ENCODE measurements around the gene RAB4B. TPM values are rescaled to one million over a fixed set of nuclear protein-coding genes. Genes with fewer than 3 reads are reported as not detected.
"Not testable (repeated sequence)": the region's sequence is repeated elsewhere in the genome, so short reads cannot be mapped to it uniquely, and the experiment has no call there.

RAB4B gene
- polyA plus RNA-seq, 4 donors = 11.2 to 13.7 (median 12.0) TPM

DNA sequence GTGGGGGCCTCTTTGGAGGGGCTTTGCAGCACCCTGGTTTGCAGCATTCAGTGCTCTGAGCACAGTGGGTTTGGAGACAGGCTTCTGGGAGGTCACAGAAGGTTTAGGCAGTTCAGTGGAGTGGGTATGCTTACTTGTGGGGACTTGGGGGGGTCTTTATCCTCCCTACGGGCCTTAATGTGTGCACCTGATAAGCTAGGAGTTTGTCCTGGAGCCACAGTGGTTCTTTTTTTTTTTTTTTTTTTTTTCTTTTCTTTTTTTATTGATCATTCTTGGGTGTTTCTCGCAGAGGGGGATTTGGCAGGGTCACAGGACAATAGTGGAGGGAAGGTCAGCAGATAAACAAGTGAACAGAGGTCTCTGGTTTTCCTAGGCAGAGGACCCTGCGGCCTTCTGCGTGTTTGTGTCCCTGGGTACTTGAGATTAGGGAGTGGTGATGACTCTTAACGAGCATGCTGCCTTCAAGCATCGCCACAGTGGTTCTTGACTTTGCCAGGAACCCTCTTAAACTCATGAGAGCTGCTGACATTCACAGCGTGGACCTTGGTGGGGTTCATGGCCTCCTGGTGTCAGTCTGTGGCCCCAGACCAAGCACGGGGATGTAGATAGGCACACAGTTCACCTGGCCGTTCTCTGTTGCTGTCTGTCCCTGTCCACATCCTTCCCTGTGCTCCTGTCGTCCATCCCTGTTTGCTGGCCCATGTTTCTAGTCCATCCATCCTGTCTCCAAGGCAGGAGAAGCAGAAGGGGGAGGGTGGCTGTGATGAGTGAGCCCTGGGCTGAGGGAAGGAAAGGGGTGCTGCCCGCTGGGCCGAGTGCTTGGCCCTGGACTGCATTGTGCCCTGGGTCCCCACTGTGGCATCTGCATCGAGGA, 23.6 kb downstream of the RAB4B start:
- no peak for DNase-seq (ENCODE audit: low read depth in 4 of 4, low spot score in 2 of 4)

DNA sequence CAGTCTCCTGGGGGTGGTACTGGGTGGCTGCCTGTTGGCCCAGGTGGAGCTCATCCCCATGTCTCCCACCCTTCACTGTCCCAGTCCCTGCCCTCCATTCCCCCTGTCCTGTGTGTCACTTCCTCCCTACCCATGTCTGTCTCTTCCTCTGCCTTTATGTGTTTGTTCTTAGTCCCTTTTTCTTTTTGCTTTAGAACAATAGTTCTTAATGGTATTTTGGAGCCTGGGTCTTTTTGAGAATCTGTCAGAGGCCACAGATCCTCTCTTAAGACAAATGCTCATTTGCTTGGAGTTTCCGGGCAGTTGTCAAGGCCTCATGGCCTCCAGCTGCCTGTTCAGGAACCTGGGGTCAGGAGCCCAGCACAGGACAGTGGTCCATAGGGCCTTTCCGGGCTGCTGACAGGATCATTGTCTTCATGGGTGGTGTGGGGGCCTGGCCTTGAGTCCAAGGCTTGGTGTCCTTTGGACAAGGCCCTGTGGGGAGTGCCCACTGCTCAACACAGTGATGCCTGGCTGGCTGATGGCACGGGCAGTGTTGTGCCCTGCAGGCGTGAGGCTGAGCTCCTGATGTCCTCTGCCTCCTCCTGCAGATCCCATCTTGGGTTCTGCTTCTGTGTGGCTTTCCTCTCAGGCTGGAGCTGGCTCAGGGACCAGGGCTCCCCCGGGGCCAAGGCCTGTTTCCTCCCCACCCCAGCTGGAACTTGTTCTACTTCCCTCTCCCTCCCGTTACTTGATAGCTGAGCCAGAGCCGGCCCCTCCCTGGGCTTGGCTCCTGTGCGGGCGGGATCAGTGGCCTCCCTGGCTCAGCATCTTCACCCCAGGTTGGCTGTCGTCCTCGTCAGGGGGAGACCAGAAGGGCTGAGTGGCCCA, 24.5 kb downstream of the RAB4B start:
- no peak for DNase-seq (ENCODE audit: low read depth in 4 of 4, low spot score in 2 of 4)

DNA sequence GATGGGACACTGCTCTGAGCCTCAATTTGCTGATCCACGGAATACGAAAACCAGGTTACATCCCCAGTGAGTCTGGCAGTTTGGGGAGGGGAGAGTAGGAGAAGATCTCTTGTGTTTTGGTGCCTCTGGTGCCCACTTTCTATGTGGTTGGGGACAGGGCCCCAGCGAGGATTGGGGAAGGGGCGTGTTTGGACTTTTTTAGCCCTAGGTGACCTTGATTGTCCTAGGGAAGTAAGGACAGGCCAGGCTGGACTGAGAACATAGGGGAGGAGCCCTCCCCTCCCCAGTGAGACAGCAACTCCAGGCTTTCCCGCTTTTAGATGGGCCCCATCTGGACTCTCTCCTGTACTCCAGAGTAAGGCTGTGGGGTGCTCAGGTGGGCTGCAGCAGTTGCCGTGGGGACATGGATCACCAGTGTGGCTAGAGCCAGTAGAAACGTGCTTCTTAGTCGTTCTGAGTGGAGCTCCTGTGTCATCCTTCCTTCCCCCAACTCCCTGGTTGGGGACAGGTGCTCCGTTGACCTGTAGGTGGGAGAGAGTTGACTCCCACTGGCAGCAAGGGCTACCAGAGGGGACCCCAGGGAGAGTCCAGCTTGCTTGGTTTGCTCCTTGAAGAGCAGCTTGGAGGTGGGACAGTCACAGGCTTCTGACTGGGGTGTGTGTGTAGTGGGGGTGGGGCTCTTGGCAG, 25.3 kb downstream of the RAB4B start:
- DNase-seq (ENCODE audit: low read depth in 4 of 4, low spot score in 2 of 4) = no peak

DNA sequence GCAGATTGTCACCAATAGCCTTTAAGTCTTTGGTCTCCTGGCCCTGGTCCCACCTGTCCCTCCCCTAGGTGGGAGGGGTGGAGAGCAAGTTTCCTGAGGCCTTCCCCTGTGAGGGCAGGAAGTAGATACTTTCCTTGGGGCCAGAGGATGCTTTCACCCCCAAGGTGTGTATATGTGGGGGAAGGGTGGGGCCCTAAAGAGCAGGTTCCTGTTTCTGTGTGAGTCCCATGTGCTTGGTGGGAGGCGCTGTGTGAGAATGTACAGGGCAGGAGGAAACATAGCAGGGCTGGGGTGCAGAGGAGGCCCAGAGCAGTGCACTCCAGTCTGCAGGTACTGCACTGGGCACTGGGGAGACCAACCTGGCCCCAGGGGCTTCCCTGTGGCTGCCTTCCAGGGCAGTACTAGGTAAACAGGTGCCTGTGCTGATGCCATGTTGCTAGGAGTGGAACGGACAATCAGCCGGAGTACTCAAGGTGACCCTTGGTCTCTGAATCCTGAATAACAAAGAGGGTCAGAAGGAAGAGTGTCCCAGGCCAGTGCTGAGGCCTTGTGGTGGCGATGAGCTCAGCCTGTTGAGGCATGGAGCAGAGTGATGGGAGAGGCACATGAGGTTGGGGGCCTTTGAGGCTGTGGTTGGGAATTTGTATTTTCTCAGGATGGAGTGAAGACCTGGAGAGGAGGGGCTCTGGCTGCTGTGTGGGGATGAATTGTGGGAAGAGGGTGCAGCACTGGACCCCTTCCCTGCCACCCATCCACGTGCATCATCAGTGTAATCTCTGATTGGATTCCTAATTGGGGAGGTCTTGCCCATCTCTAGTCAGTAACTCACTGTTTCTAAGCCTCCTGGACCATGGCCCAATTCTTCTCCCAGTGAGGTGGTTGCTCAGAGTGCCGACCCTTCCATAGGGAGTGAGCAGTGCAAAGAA, 26.1 kb downstream of the RAB4B start:
- no peak for DNase-seq (ENCODE audit: low read depth in 4 of 4, low spot score in 2 of 4)

DNA sequence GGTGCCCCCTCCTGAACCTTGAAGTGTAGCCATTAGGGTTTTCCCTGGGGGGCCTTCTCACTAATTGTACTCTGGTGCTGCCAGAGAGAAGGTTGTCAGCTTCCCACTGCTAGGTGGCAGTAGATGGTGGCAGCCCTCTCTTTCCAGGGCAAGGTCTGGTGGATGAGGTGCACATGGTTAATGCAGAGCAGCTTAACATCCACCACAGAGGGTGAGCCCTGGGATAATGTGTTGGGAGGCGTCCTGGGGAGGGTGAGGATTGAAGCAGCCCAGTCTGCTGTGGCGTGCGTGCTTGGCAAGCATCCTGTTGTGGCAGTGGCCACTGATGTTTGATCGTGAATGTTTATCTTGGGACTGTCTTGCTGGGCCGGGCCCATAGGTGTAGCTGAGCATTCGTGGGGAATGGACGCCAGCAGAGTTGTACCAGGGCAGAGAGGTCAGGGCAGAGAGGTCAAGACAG, 26.8 kb downstream of the RAB4B start:
- no peak for DNase-seq (ENCODE audit: low read depth in 4 of 4, low spot score in 2 of 4)

DNA sequence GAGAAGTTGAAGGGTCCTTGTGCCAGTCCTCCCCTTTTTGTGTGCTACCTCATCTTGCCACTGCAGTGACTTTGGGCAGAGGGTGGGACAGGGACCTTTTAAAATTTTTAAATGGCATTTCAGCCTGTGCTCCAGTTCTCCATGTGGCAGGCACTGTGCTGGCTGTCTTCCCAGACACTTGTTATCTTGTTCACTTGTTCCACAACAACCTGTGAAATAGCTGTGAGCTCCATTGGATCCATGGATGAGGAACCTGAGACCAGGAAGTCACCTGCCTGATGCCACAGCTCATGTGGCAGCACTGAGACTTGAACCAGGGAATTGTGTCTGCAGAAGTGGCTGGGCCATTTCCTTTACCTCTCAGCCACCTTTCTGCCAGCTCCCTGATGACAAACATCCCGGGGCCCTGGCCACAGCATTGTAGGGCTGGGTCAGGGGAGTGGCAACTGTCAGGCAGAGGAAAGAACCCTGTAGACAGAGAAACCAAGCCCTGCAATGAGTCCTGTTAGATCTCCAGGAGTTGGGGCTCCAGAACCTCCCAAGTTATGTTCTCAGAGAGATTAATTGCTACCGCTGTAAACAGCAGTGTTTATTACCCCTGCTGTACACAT, 27.3 kb downstream of the RAB4B start:
- no peak for DNase-seq (ENCODE audit: low read depth in 4 of 4, low spot score in 2 of 4)

DNA sequence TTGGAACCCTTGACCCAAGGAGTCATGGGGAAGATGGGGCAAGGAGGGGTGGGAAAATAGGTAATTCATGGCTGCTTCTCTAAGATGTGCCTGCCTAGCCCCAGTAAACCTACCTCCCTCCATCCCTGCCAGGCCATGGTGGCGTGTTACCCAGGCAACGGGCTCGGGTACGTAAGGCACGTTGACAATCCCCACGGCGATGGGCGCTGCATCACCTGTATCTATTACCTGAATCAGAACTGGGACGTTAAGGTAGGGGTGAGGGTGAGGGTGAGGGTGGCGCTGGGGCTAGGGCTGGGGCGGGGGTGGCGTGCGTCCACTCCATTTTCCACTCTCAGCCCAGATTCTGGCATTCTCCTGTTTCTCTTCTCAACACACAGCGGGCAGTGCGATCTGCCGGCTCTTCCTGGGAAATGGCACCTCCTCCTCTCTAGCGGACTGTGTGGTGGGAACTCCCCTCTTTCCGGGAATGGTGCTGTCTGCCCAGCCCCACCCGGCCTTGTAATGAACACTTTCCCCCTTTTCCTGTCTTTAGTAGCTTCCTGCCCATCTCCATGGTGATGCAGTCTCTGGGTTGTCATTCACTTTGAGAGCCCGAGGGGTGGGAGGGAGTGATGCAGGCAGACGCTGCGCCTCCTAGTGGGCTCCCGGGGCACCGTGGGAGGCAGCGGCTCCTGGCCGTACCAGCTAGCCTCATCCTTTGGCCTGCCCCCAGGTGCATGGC, 28.5 kb downstream of the RAB4B start:
- DNase-seq (ENCODE audit: low read depth in 4 of 4, low spot score in 2 of 4) = peak in 3 of 4 donors; percentile 75 to 90 (median 82)

DNA sequence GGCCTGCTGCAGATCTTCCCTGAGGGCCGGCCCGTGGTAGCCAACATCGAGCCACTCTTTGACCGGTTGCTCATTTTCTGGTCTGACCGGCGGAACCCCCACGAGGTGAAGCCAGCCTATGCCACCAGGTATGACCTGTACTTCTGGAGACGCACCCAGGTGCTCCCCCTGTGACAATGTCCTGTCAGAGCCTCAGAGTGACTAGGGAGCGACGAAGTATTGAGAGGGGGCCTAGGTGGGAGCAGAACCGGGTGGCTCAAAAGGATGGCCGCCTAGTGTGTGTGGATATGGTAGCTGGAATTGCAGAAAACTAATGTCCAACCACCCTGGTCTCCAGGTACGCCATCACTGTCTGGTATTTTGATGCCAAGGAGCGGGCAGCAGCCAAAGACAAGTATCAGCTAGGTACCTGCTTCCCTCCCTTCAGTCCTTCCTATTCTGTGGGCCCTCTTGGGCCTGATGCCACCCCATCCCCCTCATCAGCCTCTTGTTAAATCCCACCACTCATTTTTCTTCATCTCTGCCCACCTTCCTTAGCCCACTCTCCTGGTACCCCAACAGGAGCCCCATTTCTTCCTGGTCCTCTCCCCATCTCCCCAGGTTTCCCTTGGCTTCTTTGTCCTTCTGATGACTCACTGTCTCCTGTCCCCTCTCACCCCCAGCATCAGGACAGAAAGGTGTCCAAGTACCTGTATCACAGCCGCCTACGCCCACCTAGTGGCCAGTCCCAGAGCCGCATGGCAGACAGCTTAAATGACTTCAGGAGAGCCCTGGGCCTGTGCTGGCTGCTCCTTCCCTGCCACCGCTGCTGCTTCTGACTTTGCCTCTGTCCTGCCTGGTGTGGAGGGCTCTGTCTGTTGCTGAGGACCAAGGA, 29.3 kb downstream of the RAB4B start:
- no peak for DNase-seq (ENCODE audit: low read depth in 4 of 4, low spot score in 2 of 4)

DNA sequence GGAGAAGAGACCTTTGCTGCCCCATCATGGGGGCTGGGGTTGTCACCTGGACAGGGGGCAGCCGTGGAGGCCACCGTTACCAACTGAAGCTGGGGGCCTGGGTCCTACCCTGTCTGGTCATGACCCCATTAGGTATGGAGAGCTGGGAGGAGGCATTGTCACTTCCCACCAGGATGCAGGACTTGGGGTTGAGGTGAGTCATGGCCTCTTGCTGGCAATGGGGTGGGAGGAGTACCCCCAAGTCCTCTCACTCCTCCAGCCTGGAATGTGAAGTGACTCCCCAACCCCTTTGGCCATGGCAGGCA, 29.9 kb downstream of the RAB4B start:
- no peak for DNase-seq (ENCODE audit: low read depth in 4 of 4, low spot score in 2 of 4)

DNA sequence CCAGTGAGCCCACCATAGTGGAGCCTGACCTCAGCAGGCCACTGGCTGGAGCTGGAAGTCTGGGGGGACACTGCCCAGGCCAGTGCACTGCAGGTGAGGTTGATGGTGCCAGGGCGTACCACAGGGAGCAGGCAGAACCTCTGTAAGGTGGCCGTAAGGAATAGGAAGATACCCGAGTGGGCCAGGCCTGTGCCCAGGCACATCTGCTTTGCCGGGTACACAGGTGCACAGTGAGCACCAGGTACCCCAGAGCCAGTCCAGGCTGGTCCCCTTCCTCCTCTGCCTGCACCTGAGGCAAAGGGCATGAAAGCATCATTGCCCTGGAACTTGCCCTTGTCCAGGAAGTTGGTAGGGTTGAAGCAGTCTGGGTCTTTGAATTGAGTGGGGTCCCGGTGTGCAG, 30.4 kb downstream of the RAB4B start:
- DNase-seq (ENCODE audit: low read depth in 4 of 4, low spot score in 2 of 4) = no peak

DNA sequence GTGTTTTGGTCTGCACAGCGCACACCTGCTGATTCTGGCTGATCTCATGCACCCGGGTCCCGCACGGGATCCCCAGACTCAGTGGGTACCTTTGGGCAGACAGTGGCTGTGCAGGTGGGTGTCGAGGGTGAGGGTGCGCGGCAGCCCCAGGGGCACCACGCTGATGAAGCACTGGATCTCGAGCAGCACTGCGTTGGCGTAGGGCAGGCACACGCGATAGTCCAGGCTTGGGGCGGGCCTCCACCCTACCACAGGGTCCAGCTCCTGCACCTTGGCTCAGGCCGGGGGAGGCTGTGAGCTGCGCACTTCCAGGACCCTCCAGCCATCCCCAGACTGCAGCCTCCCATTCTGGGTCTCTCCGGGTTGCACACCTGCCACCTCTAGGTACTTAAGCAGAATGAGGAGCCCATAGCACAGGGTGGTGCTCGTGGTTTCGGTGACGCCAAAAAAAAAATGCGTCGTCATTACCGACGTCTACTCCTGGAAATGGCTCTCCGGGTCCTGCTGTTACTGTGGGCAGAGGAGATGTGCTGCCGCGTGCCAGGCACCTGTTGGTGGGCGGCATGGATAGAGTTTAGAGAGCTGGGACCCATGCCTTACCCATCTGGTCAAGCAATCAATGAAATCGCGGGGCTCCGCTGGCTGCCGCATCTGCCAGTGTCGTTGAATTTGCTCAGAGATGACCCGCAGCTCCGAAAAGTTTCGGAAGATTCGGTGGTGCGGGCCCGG, 31.5 kb downstream of the RAB4B start:
- DNase-seq (ENCODE audit: low read depth in 4 of 4, low spot score in 2 of 4) = no peak

DNA sequence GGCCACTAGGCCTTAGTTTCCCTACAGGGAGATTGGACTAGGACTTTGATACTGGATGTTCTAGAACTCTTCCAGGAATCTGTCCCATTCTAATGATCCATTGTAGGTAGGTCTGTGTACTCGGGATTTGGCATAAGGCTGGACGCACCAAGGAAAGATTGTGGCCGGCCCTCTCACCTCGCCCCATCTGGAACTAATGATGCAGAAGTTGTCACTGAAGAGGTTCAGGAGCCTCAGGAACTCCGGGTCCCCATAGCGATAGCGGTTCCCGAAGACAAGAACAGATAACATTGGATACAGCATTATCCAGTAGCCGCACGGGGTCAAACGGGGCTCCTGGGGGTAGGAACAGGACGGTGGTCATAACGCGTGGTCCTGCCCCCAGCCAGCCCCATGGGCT, 32.1 kb downstream of the RAB4B start:
- DNase-seq (ENCODE audit: low read depth in 4 of 4, low spot score in 2 of 4) = no peak

DNA sequence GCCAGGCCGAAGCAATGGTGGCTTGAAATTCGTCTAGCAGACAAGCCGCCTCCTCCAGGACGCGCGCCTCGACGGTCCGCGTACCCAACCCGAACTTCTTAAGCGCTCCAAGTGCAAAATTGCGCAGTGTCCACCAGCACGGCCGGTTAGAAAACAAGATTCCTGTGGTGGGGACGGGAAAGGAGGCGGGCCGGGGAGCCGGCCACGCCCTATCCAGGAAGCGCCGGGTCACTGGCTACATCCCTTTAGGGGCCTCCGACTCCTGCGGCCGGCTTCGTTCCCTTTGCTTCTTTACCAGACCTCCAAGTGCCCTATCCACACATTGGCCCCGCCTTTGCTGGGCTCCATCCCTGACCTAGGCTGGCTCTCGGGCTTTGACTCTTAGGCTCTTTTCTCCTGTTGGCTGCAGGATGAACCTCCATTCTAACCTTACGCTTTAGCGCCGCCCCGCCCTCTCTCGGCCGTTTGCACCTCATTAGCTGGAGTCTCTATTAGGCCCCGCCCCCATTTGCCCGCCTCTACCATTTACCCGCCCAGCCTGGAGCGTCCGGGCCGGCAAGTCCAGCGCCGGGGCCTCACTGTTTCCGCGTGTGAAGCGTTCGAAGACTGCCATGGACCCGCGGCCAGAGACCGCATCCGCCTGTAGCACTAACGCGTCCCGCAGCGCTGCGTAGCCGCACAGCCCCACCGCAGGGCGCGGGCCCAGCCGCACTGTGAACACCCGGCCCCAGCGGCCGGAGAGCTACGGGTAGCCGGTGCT, 32.8 kb downstream of the RAB4B start:
- peak in 2 of 4 donors; percentile 56 to 74 for DNase-seq (ENCODE audit: low read depth in 4 of 4, low spot score in 2 of 4)

DNA sequence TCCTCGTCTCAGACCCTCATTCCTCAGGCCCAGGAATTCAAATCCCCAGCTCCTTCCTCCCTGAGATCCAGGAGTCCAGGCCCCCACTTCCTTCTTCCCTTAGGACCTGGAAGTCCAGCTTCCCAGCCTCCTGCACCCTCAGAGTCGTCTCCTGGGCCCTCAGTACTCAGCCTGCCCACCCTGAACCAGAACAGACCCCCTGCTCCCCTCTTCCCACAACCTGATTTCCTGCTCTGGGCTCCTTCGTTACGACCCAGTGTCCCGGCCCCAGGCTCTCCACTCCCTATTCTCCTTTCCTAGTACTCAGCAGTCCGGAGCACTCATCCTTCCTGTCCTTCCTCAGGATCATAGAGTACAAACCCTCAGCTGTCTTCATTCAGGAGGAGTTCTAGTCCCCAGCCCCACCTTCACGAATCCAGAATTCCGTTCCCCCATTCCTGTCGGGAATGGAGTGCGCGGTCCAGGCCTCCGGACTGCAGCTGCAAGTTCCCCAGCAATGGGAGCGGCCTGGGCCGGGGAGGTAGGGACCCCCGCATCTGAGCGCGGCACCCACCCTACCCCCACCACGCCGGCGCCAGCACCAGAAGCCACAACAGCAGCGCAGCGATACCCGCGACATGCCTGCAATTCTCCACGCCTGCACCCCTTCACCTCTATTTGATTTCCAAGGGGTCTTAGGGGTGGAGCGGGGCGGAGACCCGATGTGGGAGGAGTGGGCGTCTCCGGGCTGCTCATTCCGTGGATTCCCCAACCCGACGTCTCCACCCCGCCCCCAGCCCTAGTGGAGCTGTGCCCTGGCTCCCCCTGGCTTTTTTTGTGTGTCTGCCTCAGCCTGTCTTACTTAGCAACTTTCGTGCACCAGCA, 33.7 kb downstream of the RAB4B start:
- no peak for DNase-seq (ENCODE audit: low read depth in 4 of 4, low spot score in 2 of 4)

DNA sequence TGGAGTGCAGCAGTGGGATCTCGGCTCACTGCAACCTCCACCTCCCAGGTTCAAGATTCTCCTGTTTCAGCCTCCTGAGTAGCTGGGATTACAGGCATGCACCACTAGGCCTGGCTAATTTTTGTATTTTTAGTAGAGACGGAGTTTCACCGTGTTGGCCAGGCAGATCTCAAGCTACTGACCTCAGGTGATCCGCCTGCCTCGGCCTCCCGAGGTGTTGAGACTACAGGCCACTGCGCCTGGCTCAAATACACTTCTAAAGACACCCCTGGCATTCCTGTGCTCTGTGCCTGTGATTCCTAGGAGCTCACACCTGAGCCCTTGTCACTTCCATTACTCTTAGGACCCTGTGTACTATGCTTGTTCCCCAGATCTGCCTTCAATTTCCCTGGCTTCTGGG, 34.5 kb downstream of the RAB4B start:
- DNase-seq (ENCODE audit: low read depth in 4 of 4, low spot score in 2 of 4) = not testable (repeated sequence)

DNA sequence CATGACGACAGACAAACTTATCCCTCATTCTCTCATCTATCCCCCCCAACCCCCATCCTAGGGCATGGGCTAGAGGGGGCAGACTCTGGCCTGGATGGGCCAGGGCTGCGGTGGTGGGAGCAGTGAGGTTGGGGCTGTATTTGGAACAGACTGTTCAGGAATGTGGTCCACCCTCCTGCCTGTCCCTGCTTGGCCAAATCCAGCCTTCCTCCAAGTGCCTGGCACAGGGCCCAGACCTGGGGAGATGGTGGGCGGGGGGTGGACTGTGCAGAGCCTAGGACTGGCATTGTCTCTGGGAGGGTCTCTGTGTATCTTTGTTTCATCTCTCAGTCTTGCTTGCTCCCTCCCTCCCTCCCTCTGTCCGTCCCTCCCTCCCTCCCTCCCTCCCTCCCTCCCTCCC, 35.1 kb downstream of the RAB4B start:
- no peak for DNase-seq (ENCODE audit: low read depth in 4 of 4, low spot score in 2 of 4)
